RWPE1 (cell line): ENCODE measurements around the gene TUBB4B.

Experiments used
- CTCF ChIA-PET: fragments of 350-600 bp; sonication (Branson Sonifier 250); formaldehyde crosslinking; extraction: SDS; loops from one replicate; lab custom pipeline; 2021; lab: Yijun Ruan, JAX
- POLR2A ChIA-PET: fragments of 400-600 bp; formaldehyde crosslinking; extraction: SDS; loops from one replicate; lab custom pipeline; 2020; ENCODE audit warnings: antibody characterized with exemption; ENCODE audit not compliant: low non-redundant PET; lab: Yijun Ruan, JAX
- DNase-seq: peaks from one replicate; pipeline ENCODE4 v3.0.0; 2012; ENCODE audit warnings: low spot score
- H3K27ac ChIP-seq: fragments of 450-650 bp; 2 replicates; pipeline ENCODE4 v1.5.1; 2017
- CTCF ChIP-seq: fragments of 450-650 bp; conservative IDR thresholded peaks from 2 replicates; pipeline ENCODE4 v1.5.1; 2017; ENCODE audit warnings: low read depth, mild to moderate bottlenecking

Gene TUBB4B

DNA sequence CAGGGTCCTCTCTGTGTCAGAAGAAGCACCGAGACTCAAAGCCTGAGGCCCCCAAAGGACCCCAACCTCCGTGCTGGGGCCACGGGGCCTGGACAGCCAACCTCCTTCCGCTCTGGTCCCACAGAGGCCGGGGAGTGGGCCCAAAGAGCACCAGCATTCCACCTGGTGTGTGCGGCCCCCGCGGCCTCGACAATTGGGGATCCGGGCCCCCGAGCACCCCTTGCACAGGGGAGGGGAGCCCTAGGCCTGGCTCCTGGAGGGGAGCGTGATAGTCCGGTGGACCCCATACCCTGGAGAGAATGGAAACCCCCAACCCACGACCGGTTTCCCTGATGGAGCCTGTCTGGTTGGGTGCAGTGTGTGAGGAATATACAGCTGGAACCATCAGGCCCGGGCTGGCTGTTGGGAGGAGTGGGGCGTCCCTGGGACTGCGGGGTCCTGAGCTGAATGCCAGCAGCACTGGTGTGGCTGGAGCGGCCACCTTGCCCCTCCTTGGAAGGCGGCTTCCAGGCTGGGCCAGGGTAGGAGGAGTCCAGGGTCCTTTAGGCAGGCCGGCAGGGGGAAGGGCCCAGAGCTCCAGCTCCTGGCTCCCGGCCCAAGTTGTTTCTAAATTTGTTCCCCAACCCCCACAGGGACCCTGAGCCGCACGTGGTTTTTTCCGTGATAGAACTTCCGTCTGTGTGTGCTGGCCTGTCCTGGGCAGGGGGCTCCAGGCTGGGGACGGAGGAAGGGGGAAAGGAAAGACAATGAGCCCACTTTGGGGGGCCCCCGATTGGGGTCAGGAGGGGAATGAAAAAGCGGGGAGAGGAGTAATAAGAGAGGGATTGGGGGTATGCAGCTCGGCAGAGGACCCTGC is 35.6 kb downstream of the TUBB4B start:
- H3K27ac ChIP-seq, result peak overlapping the region; percentile 94
- ChIA-PET POLR2A (interaction anchor here (0.6 to 1.7 kb wide), 6 partner anchors 10 to 301 kb away, joined by 3 to 9 read pairs (median 4); partner anchors contain the start of gene TUBB4B), CTCF (interaction anchor here (0.6 to 2.2 kb wide), 7 partner anchors 7 to 157 kb away, joined by 3 to 13 read pairs (median 3); partner anchors contain the start of gene NRARP)
- DNase-seq, result no peak
- TF ChIP-seq CTCF, result no peak

- TF ChIP-seq CTCF, result peak; percentile 73
- H3K27ac ChIP-seq, result peak within 1 kb of the TSS; percentile 94
- POLR2A ChIA-PET, result interaction anchor here (0.6 to 1.7 kb wide), 6 partner anchors 9 to 300 kb away, joined by 3 to 9 read pairs (median 4); partner anchors contain the start of gene TUBB4B
- DNase-seq, result peak; percentile 97
- CTCF ChIA-PET, result interaction anchor here (0.6 to 2.2 kb wide), 9 partner anchors 8 to 173 kb away, joined by 3 to 13 read pairs (median 3); partner anchors contain the start of gene NRARP
These were observed 36.4 kb downstream of the TUBB4B start, which contains the start of gene TOR4A for GRCh38 chr9:137277329-137278041. Gene TOR4A, plus strand, starts transcription at chr9:137277726. Its CDS starts 964 bp downstream, at chr9:137278690.

DNA sequence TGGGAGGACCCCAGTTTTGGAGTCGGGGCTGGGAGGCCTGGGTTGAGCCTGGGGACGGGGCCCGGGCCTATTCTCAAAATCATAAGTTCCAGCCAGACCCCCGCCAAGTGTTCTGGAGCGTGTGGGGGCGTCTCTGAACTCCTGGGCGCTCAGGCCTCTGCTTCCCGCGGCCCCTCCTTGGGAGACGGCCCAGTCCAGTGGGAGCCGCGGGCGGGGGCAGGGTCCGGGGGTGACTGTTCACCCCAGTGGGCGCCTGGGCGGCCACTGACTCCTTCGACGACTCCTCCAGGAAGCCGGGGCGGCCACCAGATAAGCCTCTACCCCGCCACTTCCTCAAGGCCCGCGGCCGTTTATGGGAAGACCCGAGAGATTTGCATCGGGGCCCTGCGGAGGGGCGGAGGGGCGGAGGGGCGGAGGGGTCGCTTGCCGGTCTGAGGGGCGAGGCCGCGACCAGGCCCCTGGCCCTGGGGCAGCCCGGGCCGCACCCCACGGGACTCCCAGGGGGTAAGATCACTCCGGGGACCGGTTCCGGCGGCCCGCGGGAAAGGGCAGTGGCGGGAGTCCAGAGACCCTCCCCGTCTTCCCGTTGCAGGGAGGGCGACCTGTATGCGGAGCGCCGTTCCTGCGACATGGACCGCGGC is 37.1 kb downstream of the TUBB4B start:
- no peak for DNase-seq
- TF ChIP-seq CTCF, result no peak
- ChIA-PET CTCF (interaction anchor here (0.6 to 2.2 kb wide), 6 partner anchors 16 to 174 kb away, joined by 3 to 13 read pairs (median 3); partner anchors contain the start of gene NRARP), POLR2A (interaction anchor here (1.0 to 1.7 kb wide), 5 partner anchors 8 to 37 kb away, joined by 3 to 9 read pairs (median 5); partner anchors contain the start of gene TUBB4B)
- peak overlapping the region; percentile 94 for H3K27ac ChIP-seq

GRCh38 chr9:137278721-137279711 is 37.9 kb downstream of the TUBB4B start:
- ChIA-PET CTCF (no interaction called here), POLR2A (interaction anchor here (0.6 kb wide), 1 partner anchor 146 kb away, joined by 3 read pairs; no protein-coding TSS in a partner anchor)
- H3K27ac ChIP-seq, result peak overlapping the region; percentile 94
- no peak for TF ChIP-seq CTCF
- DNase-seq, result no peak

DNA sequence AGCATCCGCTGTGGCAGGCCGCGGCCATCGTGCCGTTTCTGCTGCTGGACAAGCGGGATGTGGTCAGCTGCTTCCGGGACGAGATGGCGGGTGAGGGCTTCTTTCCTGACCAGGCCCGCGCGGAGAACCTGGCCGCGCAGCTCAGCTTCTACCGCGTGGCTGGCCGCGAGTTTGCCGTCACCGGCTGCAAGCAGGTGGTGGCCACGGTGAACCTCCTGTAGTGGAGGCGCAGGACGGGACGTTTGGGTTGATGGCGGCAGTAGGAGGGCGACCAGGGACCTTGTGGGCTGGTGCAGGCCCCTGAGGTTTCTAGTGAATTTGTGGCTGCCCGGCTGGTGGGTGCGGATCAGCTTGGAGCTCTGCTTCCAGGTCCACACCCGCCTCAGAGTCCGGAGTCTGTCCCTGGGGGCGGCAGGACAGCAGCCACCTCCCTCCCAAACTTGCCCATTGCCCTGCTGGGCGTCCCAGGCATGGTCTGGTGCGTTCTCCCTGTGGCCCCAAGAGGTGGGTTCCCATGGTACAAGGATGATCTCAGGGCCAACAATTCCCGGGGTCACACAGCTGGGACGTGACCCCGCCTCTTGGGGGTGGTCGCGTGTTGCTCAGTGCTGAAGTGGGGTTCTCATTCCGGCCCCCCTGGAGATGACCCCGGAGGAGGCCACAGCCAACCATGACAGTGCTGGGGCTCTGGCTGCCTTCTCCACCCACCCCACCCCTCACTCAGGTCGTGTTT is 38.8 kb downstream of the TUBB4B start:
- POLR2A ChIA-PET, result interaction anchor here (0.6 kb wide), 2 partner anchors 22 to 145 kb away, joined by 3 to 5 read pairs; partner anchors contain the start of gene NRARP

More for the DNA sequence above, 38.8 kb downstream of the TUBB4B start:
- no peak for DNase-seq
- H3K27ac ChIP-seq, result peak overlapping the region; percentile 94
- no peak for TF ChIP-seq CTCF
- CTCF ChIA-PET, result interaction anchor here (0.6 kb wide), 1 partner anchor 8 kb away, joined by 4 read pairs; no protein-coding TSS in a partner anchor
